ENCODE results near the gene CLRN2.

- TF ChIP-seq, protein P1, sequence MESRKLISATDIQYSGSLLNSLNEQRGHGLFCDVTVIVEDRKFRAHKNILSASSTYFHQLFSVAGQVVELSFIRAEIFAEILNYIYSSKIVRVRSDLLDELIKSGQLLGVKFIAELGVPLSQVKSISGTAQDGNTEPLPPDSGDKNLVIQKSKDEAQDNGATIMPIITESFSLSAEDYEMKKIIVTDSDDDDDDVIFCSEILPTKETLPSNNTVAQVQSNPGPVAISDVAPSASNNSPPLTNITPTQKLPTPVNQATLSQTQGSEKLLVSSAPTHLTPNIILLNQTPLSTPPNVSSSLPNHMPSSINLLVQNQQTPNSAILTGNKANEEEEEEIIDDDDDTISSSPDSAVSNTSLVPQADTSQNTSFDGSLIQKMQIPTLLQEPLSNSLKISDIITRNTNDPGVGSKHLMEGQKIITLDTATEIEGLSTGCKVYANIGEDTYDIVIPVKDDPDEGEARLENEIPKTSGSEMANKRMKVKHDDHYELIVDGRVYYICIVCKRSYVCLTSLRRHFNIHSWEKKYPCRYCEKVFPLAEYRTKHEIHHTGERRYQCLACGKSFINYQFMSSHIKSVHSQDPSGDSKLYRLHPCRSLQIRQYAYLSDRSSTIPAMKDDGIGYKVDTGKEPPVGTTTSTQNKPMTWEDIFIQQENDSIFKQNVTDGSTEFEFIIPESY (IDR thresholded peaks at IDR 0.05) = no peak
- TF ChIP-seq, protein P2, sequence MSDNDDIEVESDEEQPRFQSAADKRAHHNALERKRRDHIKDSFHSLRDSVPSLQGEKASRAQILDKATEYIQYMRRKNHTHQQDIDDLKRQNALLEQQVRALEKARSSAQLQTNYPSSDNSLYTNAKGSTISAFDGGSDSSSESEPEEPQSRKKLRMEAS (IDR thresholded peaks at IDR 0.05) = peak; percentile 18
- TF ChIP-seq CTCF (IDR thresholded peaks at IDR 0.05; ENCODE audit: low read depth, low read length, missing input control) (no peak), EGR1 (IDR thresholded peaks at IDR 0.05; ENCODE audit: low read depth in 2 of 2) (no peak), SP1 (IDR thresholded peaks at IDR 0.05) (peak; percentile 22)
- TF ChIP-seq, protein P3, sequence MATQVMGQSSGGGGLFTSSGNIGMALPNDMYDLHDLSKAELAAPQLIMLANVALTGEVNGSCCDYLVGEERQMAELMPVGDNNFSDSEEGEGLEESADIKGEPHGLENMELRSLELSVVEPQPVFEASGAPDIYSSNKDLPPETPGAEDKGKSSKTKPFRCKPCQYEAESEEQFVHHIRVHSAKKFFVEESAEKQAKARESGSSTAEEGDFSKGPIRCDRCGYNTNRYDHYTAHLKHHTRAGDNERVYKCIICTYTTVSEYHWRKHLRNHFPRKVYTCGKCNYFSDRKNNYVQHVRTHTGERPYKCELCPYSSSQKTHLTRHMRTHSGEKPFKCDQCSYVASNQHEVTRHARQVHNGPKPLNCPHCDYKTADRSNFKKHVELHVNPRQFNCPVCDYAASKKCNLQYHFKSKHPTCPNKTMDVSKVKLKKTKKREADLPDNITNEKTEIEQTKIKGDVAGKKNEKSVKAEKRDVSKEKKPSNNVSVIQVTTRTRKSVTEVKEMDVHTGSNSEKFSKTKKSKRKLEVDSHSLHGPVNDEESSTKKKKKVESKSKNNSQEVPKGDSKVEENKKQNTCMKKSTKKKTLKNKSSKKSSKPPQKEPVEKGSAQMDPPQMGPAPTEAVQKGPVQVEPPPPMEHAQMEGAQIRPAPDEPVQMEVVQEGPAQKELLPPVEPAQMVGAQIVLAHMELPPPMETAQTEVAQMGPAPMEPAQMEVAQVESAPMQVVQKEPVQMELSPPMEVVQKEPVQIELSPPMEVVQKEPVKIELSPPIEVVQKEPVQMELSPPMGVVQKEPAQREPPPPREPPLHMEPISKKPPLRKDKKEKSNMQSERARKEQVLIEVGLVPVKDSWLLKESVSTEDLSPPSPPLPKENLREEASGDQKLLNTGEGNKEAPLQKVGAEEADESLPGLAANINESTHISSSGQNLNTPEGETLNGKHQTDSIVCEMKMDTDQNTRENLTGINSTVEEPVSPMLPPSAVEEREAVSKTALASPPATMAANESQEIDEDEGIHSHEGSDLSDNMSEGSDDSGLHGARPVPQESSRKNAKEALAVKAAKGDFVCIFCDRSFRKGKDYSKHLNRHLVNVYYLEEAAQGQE (IDR thresholded peaks at IDR 0.05) = no peak
These were observed 20.3 kb downstream of the CLRN2 start for GRCh38 chr4:17535242-17535641.

Data from liver (tissue), 3 donors.